GM23338 (cell line): Measurements from ENCODE around the gene SELENOW. TPM values are rescaled to one million over a fixed set of nuclear protein-coding genes. Genes with fewer than 3 reads are reported as not detected.

Experiments
- ATAC-seq: fragments of 200-7000 bp; cut with Tn5 transposase; 3 replicates; pipeline ENCODE4 v1.9.1; 2020
- DNase-seq: peaks from one replicate; pipeline ENCODE4 v3.0.0-alpha.2; 2015; ENCODE audit warnings: low spot score
- H2AFZ ChIP-seq: fragments of 200-600 bp; sonication (generic); 2 replicates; pipeline ENCODE4 v1.8.0; 2016; ENCODE audit warnings: antibody characterized with exemption, mild to moderate bottlenecking, moderate library complexity
- H3F3A ChIP-seq: fragments of 200-600 bp; sonication (generic); replicated peaks from 2 replicates; pipeline ENCODE4 v1.8.0; 2017; ENCODE audit warnings: antibody characterized with exemption, mixed run types, low read depth
- H3K27ac ChIP-seq: fragments of 200-600 bp; sonication (generic); 2 replicates; pipeline ENCODE4 v1.6.1; 2016; ENCODE audit warnings: low read depth
- H3K27me3 ChIP-seq: fragments of 200-600 bp; sonication (generic); 2 replicates; pipeline ENCODE4 v1.8.0; 2016; ENCODE audit warnings: mild to moderate bottlenecking, mixed run types, moderate library complexity; ENCODE audit not compliant: insufficient read depth
- H3K36me3 ChIP-seq: fragments of 200-600 bp; sonication (generic); 2 replicates; pipeline ENCODE4 v1.8.0; 2016; ENCODE audit warnings: mild to moderate bottlenecking; ENCODE audit not compliant: insufficient read depth
- H3K4me1 ChIP-seq: fragments of 200-600 bp; sonication (generic); 2 replicates; pipeline ENCODE4 v1.8.0; 2016; ENCODE audit warnings: mild to moderate bottlenecking, moderate library complexity; ENCODE audit not compliant: insufficient read depth
- H3K4me2 ChIP-seq: fragments of 200-600 bp; sonication (generic); 2 replicates; pipeline ENCODE4 v1.7.1; 2017; ENCODE audit warnings: mixed run types
- H3K4me3 ChIP-seq: fragments of 200-600 bp; sonication (generic); 2 replicates; pipeline ENCODE4 v1.6.1; 2016; ENCODE audit warnings: mixed run types
- H3K79me2 ChIP-seq: fragments of 200-600 bp; sonication (generic); replicated peaks from 2 replicates; pipeline ENCODE4 v1.8.0; 2017; ENCODE audit warnings: mild to moderate bottlenecking; ENCODE audit not compliant: insufficient read depth
- H3K9me2 ChIP-seq: fragments of 200-600 bp; sonication (generic); 2 replicates; pipeline ENCODE4 v1.8.0; 2017; ENCODE audit not compliant: insufficient read depth
- H4K20me1 ChIP-seq: fragments of 200-600 bp; sonication (generic); replicated peaks from 2 replicates; pipeline ENCODE4 v1.8.0; 2017; ENCODE audit warnings: mild to moderate bottlenecking; ENCODE audit not compliant: insufficient read depth
- H3K27ac Mint-ChIP-seq: 2 replicates; pipeline ENCODE4 v1.8.0; 2020; ENCODE audit warnings: inconsistent platforms, mild to moderate bottlenecking, moderate library complexity, mixed read lengths
- H3K27me3 Mint-ChIP-seq: 3 replicates; pipeline ENCODE4 v1.8.0; 2022; ENCODE audit warnings: low read depth, mild to moderate bottlenecking, moderate library complexity, mixed read lengths, inconsistent platforms; ENCODE audit not compliant: insufficient read depth, poor library complexity
- H3K36me3 Mint-ChIP-seq: 3 replicates; pipeline ENCODE4 v1.8.0; 2021; ENCODE audit warnings: low read depth, mild to moderate bottlenecking, inconsistent platforms, moderate library complexity, mixed read lengths
- H3K4me1 Mint-ChIP-seq: 3 replicates; pipeline ENCODE4 v1.8.0; 2020; ENCODE audit warnings: mild to moderate bottlenecking, inconsistent platforms, mixed read lengths
- H3K4me3 Mint-ChIP-seq: 3 replicates; pipeline ENCODE4 v1.8.0; 2021; ENCODE audit warnings: moderate library complexity, mild to moderate bottlenecking, inconsistent platforms, mixed read lengths
- H3K9me3 Mint-ChIP-seq: 3 replicates; pipeline ENCODE4 v1.8.0; 2020; ENCODE audit warnings: moderate library complexity, mild to moderate bottlenecking, inconsistent platforms, mixed read lengths
- CREB1 ChIP-seq: fragments of 250-450 bp; sonication (Bioruptor Pico); IDR thresholded peaks from 2 replicates; pipeline ENCODE4 v1.5.0; 2020; ENCODE audit warnings: low read depth, mild to moderate bottlenecking, moderate library complexity
- EZH2phosphoT487 ChIP-seq: fragments of 200-600 bp; sonication (generic); IDR thresholded peaks from one replicate; pipeline ENCODE4 v1.8.1; 2018; ENCODE audit warnings: antibody characterized with exemption; ENCODE audit not compliant: unreplicated experiment
- JUNB ChIP-seq: IDR thresholded peaks from one replicate; pipeline ENCODE4 v1.6.1; 2016; ENCODE audit warnings: antibody characterized with exemption; ENCODE audit not compliant: unreplicated experiment
- NANOG ChIP-seq: IDR thresholded peaks from 2 replicates; pipeline ENCODE4 v1.6.1; 2016; ENCODE audit warnings: antibody characterized with exemption, borderline replicate concordance
- POLR2AphosphoS5 ChIP-seq: IDR thresholded peaks from 2 replicates; pipeline ENCODE4 v1.6.1; 2016; ENCODE audit warnings: antibody characterized with exemption, low read depth
- REST ChIP-seq: IDR thresholded peaks from one replicate; pipeline ENCODE4 v1.6.1; 2018; ENCODE audit warnings: antibody characterized with exemption; ENCODE audit not compliant: unreplicated experiment
- STAT1 ChIP-seq: IDR thresholded peaks from one replicate; pipeline ENCODE4 v1.6.1; 2016; ENCODE audit warnings: antibody characterized with exemption; ENCODE audit not compliant: unreplicated experiment
- ZNF114 ChIP-seq: fragments of 250-450 bp; sonication (Bioruptor Pico); IDR thresholded peaks from 2 replicates; pipeline ENCODE4 v1.5.0; 2020; ENCODE audit warnings: mild to moderate bottlenecking, moderate library complexity
- ZNF331 ChIP-seq: fragments of 250-450 bp; sonication (Bioruptor Pico); IDR thresholded peaks from 2 replicates; pipeline ENCODE4 v1.5.0; 2020; ENCODE audit warnings: low read depth, mild to moderate bottlenecking, moderate library complexity
- ZNF462 ChIP-seq: fragments of 250-450 bp; sonication (Bioruptor Pico); IDR thresholded peaks from 2 replicates; pipeline ENCODE4 v1.5.0; 2020; ENCODE audit warnings: mild to moderate bottlenecking, moderate library complexity
- polyA plus RNA-seq: library from polyadenylated mRNA; unstranded; fragments of >200 nt; fragmentation: Nextera tagmentation; extraction: Ambion mirVana; gene quantifications from 2 replicates; pipeline ENCODE4 v1.2.1, GENCODE V29; 2016
- total RNA-seq: library from RNA; depleted of rRNA; stranded (reverse); fragments of >200 nt; shearing (Covaris generic); gene quantifications from 2 replicates; pipeline ENCODE4 v1.2.3, GENCODE V29; 2014
- TF ChIP-seq, protein P1 (sequence below), 2 experiments: fragments of 200-600 bp in 1 of 2; sonication (generic) in 1 of 2; conservative IDR thresholded peaks; 2 replicates each; pipeline versions ENCODE4 v1.5.1 to v1.6.1; 2016 to 2017; ENCODE audit warnings: antibody characterized with exemption in 2 of 2, low read depth in 2 of 2, mild to moderate bottlenecking in 2 of 2, moderate library complexity in 1 of 2
- TF ChIP-seq, protein P2 (sequence below): IDR thresholded peaks from 2 replicates; pipeline ENCODE4 v1.6.1; 2016; ENCODE audit warnings: antibody characterized with exemption

Gene SELENOW
- total and polyA plus RNA-seq, 2 experiments from 2014 or later, result 558 to 811 TPM

GRCh38 chr19:47766359-47766620, 12.2 kb upstream of the SELENOW start (continued):
- no peak for TF ChIP-seq CREB1 (CRISPR knock-in tag)
- no peak for TF ChIP-seq EZH2phosphoT487
- no peak for TF ChIP-seq JUNB
- TF ChIP-seq REST, result no peak
- TF ChIP-seq ZNF331 (CRISPR knock-in tag), result no peak
- TF ChIP-seq, protein P1, sequence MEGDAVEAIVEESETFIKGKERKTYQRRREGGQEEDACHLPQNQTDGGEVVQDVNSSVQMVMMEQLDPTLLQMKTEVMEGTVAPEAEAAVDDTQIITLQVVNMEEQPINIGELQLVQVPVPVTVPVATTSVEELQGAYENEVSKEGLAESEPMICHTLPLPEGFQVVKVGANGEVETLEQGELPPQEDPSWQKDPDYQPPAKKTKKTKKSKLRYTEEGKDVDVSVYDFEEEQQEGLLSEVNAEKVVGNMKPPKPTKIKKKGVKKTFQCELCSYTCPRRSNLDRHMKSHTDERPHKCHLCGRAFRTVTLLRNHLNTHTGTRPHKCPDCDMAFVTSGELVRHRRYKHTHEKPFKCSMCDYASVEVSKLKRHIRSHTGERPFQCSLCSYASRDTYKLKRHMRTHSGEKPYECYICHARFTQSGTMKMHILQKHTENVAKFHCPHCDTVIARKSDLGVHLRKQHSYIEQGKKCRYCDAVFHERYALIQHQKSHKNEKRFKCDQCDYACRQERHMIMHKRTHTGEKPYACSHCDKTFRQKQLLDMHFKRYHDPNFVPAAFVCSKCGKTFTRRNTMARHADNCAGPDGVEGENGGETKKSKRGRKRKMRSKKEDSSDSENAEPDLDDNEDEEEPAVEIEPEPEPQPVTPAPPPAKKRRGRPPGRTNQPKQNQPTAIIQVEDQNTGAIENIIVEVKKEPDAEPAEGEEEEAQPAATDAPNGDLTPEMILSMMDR (conservative IDR thresholded peaks at IDR 0.05; ENCODE audit: low read depth in 2 of 2), result no peak
- TF ChIP-seq STAT1, result no peak
- TF ChIP-seq NANOG, result no peak
- TF ChIP-seq, protein P2, sequence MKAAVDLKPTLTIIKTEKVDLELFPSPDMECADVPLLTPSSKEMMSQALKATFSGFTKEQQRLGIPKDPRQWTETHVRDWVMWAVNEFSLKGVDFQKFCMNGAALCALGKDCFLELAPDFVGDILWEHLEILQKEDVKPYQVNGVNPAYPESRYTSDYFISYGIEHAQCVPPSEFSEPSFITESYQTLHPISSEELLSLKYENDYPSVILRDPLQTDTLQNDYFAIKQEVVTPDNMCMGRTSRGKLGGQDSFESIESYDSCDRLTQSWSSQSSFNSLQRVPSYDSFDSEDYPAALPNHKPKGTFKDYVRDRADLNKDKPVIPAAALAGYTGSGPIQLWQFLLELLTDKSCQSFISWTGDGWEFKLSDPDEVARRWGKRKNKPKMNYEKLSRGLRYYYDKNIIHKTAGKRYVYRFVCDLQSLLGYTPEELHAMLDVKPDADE, result no peak
- no peak for TF ChIP-seq ZNF114 (CRISPR knock-in tag)

GRCh38 chr19:47766670-47767069, 11.8 kb upstream of the SELENOW start:
- H3K4me1 ChIP-seq, result no peaks in the 10 kb centered on the region; the same call in 1 of the 2 replicates
- ATAC-seq (no peak), DNase-seq (no peak)
- no peak overlapping the region for H3K27ac Mint-ChIP-seq
- H3K36me3 ChIP-seq, result no peaks in the 10 kb centered on the region
- peaks cover 3% of the 10 kb centered on the region; the same call in 1 of the 2 replicates for H3K9me2 ChIP-seq
- no peaks in the 10 kb centered on the region for H3K36me3 Mint-ChIP-seq
- H3K27me3 ChIP-seq, result no peaks in the 10 kb centered on the region
- H3K4me3 Mint-ChIP-seq, result no peak overlapping the region
- no peaks in the 10 kb centered on the region for H4K20me1 ChIP-seq
- peaks cover 22% of the 10 kb centered on the region for H3K4me1 Mint-ChIP-seq
- no peak overlapping the region for H2AFZ ChIP-seq
- H3K27me3 Mint-ChIP-seq, result peaks cover 16% of the 10 kb centered on the region
- no peak overlapping the region for H3K4me2 ChIP-seq
- 0 out of 2 replicates have a peak, but pooled peaks cover 2% of the 10 kb centered on the region for H3F3A ChIP-seq
- H3K9me3 Mint-ChIP-seq, result peaks cover 3% of the 10 kb centered on the region; the same call in 1 of the 3 replicates
- H3K79me2 ChIP-seq, result no peaks in the 10 kb centered on the region
- no peak overlapping the region for H3K27ac ChIP-seq
- H3K4me3 ChIP-seq, result no peak overlapping the region
- TF ChIP-seq ZNF114 (CRISPR knock-in tag), result no peak
- TF ChIP-seq ZNF462, result no peak
- no peak for TF ChIP-seq POLR2AphosphoS5
